HL-60/S4 treated with phorbol 12-myristate 13-acetate at 8.2 ng/mL for 4 days and 3 days (cell line): Measurements from ENCODE around the gene SSH2.

ENCODE experiments used
- in situ Hi-C: fragments of 300-500 bp; cut with MboI; formaldehyde crosslinking; loops from 2 replicates; pipeline ENCODE4 v1.15.0; 2022; ENCODE audit warnings: low sequenced_read_pairs

Gene SSH2

DNA sequence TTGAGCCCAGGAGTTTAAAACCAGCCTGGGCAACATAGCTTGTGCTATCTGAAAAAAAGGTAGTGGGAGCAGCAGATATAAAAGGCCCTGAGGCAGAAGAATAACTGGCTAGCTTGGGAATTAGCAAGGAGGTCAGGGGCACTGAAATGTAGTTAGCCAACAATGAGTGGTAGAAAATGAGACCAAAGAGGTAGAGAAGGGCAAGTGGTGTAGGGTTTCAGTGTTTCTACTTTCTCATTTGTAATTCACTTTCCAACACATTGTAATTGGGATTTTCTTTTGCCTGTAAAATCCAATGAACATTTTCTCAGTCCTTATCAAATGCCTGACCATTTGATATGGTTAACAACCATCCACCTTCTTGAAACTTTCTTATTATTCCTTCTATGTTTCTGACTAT is 212.2 kb downstream of the SSH2 start:
- in situ Hi-C loops, result no loop called here

DNA sequence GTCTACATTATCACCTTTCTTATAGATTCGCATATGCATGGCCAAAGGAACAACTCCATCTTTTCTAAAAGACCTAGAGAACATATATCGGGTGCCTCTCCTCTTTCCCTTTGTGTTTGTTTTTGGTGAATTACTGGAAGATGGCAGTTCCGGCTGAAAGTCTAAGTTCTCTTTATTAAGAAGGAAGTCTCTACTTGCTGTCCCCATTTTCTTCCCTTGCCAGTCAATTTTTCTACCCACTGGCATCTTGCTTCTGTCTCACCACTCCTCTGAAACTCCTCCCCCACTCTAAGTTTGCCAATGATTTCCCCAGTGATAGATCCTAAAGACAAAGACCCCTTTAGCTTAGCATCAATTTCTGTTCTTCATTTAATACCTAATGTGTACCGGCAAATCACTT is 213.5 kb downstream of the SSH2 start:
- in situ Hi-C loops, result no loop called here

DNA sequence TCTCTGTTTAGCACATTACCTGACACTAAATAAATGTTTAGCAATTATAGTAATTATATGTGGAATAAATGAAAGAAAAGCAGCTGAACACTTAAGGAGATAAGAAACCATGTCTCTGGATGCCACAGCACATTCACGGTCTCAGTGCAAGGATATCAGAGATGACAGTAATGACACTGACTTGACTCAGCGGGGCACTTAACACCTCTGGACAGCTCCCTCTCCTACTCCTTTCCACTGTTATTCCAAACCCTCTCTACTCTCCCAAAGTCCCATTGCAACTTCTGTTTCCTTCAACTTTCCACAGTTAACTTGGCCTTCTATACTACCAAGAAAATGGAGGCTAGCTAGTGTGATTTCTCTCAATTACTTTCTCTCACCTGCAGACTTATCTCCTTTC is 214.3 kb downstream of the SSH2 start:
- in situ Hi-C loops, result no loop called here

DNA sequence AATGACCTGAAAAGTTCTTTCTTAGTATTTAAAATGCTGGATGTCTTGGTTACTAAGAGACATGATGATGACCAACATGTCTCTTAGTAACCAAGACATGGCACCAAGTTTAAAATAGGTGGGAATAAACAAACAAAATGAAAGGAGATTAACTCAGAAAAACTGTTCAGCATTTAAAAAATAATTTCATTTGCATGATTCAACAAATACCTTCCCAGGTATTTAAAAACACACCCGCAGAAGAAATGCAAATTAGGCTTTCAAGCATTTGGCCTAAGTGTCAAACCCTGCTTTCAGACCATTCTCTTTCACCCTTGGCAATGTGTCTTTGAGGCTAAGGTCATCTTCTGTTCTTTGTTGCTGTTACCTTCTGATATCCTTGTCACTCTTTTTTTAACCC is 215.9 kb downstream of the SSH2 start:
- in situ Hi-C loops, result no loop called here

DNA sequence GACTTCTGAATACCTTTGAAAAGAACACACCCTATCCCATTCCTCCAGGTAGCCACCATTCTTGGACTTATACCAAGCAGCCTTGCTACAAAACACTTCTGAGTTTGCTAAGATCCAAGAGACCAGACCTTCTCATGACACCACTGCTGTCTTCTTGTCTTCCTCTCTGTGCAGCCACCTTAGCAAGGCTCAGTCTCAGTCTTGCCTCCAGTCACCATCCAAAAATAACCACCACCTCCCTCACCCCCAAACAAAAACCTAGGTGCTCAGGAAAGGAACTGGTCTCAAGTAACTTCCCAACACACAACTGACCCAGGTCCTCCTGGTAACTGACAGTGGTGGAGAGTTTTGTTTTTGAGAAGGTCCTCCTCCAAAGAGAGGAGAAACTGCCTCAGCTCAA is 216.4 kb downstream of the SSH2 start:
- in situ Hi-C loops, result no loop called here

DNA sequence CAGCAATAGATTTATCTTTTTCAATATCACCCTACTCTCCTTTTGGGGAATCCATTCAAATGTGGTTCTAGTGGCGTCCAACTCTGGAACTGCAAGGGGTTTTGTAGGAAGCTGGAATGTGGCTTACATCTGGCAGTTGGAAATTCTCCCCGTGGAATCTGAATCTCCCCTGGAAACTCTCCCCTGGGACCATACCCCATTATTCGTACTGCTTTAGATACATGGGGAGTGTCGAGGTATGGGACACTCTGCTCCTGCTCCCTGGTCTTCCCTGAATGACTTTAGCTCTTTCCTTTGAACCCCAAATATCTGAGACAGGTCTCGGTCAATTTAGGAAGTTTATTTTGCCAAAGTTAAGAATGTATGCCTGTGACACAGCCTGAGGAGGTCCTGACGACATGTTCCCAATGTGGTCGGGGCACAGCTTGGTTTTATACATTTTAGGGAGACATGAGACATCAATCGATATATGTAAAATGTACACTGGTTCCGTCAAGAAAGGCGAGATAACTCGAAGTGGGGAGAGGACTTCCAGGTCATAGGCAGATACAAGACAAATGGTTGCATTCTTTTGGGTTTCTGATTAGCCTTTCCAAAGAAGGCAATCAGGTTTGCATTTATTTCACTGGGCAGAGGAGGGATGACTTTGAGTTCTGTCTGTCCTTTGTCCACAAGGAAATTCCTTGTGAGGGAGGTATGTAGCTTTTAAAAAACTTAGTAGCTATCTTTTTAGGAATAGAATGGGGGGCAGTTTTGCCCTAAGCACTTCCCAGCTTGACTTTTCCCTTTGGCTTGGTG is 218.2 kb downstream of the SSH2 start:
- in situ Hi-C loops, result no loop called here

DNA sequence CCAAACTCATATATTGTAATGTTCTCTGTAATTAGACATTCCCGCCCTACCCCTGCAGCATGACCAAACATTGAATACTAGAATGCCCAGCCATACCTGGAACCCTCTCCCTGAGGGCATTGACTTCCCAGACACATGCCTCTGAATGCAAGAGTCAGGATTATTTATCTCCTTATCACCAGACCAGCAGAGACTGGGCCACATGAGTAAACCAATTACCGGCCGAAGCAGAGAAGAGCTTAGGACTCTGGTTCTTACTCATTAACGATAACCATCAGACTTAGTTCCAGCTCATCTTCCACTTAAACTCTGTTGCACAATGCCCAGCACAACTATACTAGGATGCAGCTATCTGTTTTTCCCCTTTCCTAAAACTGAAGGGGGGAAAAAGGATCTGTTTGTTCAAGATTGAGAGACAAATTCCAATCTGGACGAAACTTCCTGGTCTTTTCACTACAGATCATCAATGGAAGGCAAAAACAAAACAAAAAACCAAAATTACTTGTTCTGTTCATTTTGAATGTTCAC is 219.1 kb downstream of the SSH2 start:
- in situ Hi-C loops, result no loop called here

DNA sequence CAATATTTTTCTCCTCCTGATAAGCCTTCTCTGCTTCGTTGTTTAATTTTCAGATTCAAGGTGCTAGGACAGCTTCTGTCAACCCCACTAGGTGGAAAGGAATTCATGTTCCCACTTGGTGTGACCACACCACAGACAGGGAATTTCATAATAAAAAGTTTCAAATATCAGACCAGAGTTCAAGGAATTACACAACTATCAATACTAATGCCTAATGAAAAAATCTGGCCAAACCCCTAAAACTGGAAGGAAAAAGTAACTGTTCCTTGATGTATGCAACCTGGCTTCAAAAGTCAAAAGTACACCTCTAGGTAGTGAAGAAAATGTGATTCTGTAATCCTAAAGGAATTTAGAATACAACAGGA is 219.5 kb downstream of the SSH2 start:
- in situ Hi-C loops, result no loop called here

DNA sequence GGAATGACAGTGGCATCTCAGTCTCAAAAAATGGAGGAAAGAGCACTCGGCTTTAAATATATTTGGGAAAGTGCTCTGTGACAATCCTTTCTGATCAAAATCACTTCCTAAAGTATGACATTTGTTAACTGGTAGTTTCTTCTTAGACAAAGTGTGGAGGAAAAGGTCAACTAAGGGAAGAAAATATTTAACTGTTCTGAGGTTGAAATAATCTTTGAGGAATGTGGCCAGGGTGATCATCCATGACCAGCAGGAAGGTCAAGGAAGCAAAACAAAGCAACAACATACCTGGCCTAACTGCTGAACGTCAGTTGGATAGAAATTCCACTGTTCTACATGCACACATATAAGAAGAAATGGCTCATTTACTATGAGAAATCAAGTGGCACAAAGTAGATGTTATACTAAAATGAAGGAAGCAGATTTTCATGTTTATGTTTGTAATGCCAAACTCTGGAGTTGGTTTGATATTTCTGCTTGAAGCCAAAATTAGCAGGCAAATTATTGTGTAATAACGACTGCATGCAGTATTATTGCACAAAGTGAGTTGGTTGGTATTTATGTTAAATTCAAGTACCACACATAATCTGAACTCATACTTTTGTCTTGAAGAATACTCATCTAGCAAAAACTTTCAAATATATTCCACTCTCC is 220.0 kb downstream of the SSH2 start:
- in situ Hi-C loops, result no loop called here

DNA sequence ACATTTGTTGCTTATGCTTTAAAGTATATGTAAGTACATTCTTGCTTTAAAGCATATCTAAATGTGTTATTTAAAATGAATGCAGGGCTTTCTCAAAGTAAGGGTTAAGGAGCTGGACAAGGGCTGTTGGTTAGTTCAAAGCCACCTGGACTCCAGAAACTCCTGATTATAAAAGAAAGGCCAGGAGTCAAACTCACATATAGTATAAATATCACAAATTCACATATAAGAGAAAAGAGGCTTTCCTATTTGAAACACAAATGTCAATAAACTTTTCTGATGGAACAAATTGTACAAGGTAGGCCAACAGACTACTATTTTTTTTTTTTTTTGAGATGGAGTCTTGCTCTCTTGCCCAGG is 222.8 kb downstream of the SSH2 start:
- in situ Hi-C loops, result no loop called here

DNA sequence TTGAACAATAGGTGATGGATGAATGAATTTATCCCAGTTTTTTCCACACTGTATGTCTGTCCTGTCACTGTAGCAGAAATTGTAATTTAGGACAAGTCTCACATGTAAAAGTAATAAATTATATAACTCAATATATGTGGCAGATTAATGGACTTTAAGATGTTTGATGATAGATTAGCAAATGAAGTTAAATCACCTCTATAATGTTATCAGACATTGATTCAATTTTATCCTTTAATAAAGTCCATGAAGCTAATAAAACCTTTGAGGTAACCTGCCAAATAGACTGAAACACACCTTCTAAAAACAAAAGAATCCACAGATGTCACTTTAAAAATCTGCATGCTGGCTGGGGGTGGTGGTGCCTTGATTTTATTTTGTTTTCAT is 224.0 kb downstream of the SSH2 start:
- in situ Hi-C loops, result no loop called here

DNA sequence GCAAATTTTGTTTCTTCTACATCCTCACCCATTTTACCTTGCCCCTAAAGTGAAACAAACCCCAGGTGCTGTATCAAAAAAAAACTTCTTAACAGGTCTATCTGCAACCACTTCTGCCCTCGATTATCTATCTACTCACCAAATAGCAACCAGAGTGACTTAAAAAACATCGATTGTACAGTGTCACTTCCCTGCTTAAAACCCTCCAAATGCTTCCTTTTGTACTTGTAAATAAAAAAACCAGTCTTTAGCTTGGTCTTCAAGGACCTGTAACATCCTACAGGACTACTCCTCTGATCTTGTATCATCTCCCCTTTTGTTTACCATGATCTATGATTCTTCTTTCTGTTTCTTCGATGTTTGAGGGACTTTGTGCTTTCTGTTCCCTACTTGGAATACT is 224.6 kb downstream of the SSH2 start:
- in situ Hi-C loops, result no loop called here

DNA sequence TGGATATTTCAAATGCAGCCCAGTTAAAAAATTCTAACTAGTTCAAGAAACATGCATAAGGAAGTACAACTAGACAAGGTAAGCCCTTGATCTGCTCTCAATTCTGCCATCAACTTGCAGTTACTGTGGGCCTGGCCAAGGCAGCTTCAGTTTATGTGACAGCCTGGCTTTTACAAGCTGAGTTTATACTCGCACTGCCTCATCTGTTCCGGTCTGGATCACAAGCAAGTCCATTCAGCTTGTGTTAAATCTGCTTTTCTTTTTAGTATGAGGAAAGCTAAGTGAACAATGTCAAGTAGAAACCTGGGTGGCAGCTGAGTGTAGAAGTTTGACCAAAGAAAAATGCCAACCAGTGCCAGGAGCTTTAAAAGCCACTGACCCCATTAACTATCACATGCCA is 230.7 kb downstream of the SSH2 start:
- in situ Hi-C loops, result no loop called here

DNA sequence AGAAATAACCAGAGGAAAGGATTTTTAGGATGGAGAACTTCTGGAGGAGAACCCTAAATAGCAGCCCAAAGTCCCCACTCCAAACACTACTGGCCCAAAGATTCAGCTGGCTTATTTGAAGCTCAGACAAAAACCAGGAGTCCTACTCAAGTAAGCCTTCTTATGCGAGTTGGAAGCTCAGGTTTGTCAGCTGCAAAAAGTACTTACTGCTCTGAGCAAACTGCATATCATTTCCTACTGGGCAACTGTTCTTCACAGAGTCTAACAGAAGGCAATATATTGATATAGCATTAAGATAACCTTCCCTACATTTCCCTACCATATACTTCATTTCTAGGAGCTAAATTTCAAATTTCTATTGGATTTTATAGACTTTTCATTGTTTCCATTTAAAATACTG is 231.2 kb downstream of the SSH2 start:
- in situ Hi-C loops, result no loop called here

DNA sequence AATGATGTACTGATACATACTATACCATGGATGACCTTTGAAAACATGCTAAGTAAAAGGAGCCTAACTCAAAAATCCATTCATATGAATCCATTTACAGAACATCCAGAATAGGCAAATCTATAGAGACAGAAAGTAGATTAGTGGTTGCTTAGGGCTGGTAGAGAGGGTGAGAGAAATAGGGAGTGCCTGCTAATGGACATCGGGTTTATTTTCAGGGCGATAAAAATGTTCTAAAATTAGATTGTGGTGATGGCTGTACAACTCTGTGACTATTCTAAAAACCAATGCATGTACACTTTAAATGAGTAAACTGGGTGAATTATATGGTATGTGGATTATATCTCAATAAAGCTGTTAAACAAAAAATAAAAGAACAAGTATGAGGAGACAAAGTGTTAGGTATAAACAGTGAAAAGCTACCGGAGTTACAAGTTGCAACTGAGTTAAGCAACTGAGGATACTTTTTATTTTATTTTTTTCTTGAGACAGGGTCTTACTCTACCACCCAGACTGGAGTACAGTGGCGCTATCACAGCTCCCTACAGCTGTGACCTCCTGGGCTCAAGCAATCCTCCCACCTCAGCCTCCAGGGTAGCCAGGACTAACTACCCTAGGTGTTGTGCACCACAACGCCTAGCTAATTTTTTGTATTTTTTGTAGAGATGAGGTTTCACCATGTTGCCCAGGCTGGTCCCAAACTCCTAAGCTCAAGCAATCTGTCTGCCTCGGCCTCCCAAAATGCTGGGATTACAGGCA is 231.8 kb downstream of the SSH2 start:
- in situ Hi-C loops, result no loop called here

DNA sequence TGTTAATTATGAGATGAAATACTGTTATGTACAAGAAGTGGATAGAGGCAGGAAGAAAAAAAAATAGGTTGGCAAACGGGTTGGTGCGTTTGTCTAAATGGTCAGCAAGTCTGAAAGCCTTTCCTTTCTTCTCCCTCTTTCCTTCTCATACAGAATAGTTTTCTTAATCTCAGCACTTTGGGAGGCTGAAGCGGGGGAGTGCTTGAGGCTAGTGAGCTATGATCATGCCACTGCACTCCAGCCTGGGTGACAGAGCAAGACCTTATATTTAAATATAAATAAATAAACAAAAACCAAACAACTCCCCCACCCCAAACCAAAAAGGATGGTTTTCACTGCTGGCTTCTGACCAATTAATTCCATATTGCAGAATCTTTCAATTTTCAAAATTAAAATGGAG is 232.7 kb downstream of the SSH2 start:
- in situ Hi-C loops, result no loop called here

DNA sequence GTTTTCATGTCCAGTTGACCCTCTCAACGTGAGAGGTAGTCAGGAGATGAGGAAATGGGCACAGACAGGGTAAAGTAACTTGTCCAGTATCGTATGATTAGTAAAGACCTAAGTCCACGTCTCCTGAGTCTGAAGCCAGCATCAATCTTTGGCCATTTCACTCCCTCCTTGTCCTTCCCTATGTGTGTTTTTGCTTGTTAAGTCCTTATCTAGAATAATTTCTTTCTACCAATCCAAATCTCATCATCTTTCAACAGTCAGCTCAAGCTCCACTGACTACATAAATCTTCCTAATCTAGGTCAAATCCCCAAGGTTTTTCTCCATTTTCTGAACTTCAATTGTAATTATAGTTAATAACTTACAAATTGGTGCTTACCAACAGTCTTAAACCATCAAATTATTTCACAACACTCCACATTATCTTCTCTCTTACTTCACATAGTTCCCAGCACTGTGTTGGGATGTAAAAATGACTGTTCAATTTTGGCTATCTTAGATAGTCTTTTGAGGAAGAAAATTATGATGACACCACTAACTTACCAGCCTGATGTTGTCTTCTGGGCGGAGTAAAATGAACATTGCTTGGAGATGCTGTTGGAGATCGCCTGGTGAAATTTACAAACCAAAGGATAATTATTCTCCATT is 235.0 kb downstream of the SSH2 start:
- in situ Hi-C loops, result no loop called here

DNA sequence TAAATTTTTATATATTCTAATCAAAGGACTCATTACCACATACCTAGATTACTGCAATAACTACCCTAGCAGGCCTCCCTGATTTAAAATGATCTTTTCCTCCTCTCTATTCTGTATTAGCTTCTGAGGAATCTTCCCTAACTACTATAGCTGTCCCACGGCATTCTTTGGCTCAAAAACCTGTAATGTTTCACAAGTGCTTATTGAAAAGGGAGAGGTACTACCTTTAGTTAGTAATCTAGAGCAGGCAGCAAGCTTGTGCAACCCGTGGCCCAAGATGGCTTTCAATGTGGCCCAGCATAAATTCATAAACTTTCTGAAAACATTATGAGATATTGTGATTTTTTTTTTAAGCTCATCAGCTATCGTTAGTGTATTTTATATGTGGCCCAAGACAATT is 236.3 kb downstream of the SSH2 start:
- in situ Hi-C loops, result no loop called here

DNA sequence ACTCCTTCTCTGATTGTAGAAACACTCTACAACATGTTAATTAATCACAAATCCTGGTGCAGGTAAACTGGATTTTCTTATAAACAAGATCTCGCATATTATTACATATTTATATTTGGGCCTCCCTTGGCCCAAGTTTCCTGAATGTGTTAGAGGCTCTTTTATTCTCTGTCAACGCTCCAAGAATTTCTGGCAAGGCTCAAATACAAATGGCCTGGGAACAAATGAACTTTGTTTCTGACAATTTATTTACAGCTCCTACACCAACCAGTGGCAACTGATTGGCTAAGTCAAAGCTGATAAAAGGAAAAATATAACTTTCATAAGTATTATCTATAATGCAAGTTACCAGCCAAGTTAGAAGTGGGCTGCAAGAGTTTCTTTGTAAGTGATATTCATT is 242.4 kb downstream of the SSH2 start:
- in situ Hi-C loops, result no loop called here

DNA sequence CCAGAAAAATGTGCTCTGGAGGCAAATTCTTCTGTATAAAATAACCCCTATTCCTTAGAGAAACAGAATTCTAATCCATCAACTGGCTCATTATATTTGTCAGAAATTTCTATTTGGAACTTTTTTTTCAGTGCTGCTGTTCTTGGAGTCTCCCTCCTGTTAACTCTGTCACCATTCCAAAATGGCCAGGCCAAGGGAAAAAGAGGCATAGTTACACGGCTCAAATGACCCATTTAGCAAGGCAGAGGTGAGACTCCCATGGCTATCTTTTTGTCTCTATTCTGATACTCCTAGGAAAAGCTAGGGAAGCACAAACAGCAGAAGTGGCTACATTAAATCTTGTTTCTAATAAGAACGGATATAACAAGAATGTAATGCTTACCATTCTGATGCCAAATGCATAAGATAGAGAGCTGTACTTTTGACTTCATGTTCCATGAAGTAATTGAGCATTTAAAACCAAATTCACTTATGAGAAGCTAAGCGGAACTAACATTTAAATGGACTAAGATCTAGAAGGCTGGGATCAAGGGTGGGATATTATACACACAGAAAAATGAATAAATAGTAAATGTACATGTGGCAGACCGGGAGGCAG is 242.9 kb downstream of the SSH2 start:
- in situ Hi-C loops, result no loop called here

DNA sequence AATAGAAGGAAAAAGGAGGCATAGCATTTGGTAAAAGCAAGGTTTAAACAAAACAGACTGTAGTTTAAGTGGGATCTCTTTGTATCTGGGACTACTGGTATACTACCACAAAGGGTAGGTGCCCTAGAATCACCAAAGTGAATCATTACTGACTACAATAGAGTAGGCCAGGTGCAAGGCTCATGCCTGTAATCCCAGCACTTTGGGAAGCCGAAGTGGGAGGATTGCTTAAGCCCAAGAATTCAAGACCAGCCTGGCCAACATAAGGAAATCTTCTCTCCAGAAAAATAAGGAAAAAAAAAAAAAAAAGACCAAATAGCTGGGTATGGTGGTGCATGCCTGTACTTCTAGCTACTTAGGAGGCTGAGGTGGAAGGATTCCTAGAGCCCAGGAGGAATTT is 246.5 kb downstream of the SSH2 start:
- in situ Hi-C loops, result no loop called here
